ENCODE measurements around the gene CELA1.
A peak's percentile ranks its signal among the peaks of the same experiment; 100 is the strongest.

CELA1 gene

GRCh38 chr12:51374856-51375255 lies 28.4 kb upstream of the CELA1 start:
- DNase-seq (ENCODE audit: low read depth): no peak
- H3K4me3 ChIP-seq (ENCODE audit: low read depth, low read length): no peak overlapping the region
- TF ChIP-seq CTCF (IDR thresholded peaks at IDR 0.05; ENCODE audit: control insufficient read depth, extremely low read depth, insufficient read depth): no peak

- no peak for TF ChIP-seq CTCF (IDR thresholded peaks at IDR 0.05; ENCODE audit: control insufficient read depth, extremely low read depth, insufficient read depth)
- H3K4me3 ChIP-seq (ENCODE audit: low read depth, low read length): no peak overlapping the region
- no peak for DNase-seq (ENCODE audit: low read depth)
These were observed 27.9 kb upstream of the CELA1 start for GRCh38 chr12:51374361-51374760.

- no peak for DNase-seq (ENCODE audit: low read depth)
- H3K4me3 ChIP-seq (ENCODE audit: low read depth, low read length): no peak overlapping the region
- TF ChIP-seq CTCF (IDR thresholded peaks at IDR 0.05; ENCODE audit: control insufficient read depth, extremely low read depth, insufficient read depth): no peak
These were observed 26.7 kb upstream of the CELA1 start for GRCh38 chr12:51373187-51373586.

- no peak overlapping the region for H3K4me3 ChIP-seq (ENCODE audit: low read depth, low read length)
- TF ChIP-seq CTCF (IDR thresholded peaks at IDR 0.05; ENCODE audit: control insufficient read depth, extremely low read depth, insufficient read depth): peak; percentile 29; the same call in 1 of the 2 replicates
- no peak for DNase-seq (ENCODE audit: low read depth)
These were observed 25.5 kb upstream of the CELA1 start for GRCh38 chr12:51372021-51372420.

GRCh38 chr12:51371295-51371953 lies 24.9 kb upstream of the CELA1 start:
- no peak for DNase-seq (ENCODE audit: low read depth)
- no peak for TF ChIP-seq CTCF (IDR thresholded peaks at IDR 0.05; ENCODE audit: control insufficient read depth, extremely low read depth, insufficient read depth)
- no peak overlapping the region for H3K4me3 ChIP-seq (ENCODE audit: low read depth, low read length)

GRCh38 chr12:51370667-51371066 lies 24.2 kb upstream of the CELA1 start:
- TF ChIP-seq CTCF (IDR thresholded peaks at IDR 0.05; ENCODE audit: control insufficient read depth, extremely low read depth, insufficient read depth): no peak
- no peak for DNase-seq (ENCODE audit: low read depth)

GRCh38 chr12:51369581-51369980 lies 23.1 kb upstream of the CELA1 start:
- no peak overlapping the region for H3K4me3 ChIP-seq (ENCODE audit: low read depth, low read length)
- TF ChIP-seq CTCF (IDR thresholded peaks at IDR 0.05; ENCODE audit: control insufficient read depth, extremely low read depth, insufficient read depth): no peak
- DNase-seq (ENCODE audit: low read depth): no peak

More at GRCh38 chr12:51370667-51371066, 24.2 kb upstream of the CELA1 start:
- no peak overlapping the region for H3K4me3 ChIP-seq (ENCODE audit: low read depth, low read length)
